Ascending aorta (tissue), 2 donors: ENCODE measurements around the gene C6orf89. TPM values are rescaled to one million over a fixed set of nuclear protein-coding genes. Genes with fewer than 3 reads are reported as not detected.

Source experiments
- DNase-seq, 2 donors: peaks; one replicate each; pipeline ENCODE4 v3.0.0-alpha.2; 2019; ENCODE audit warnings: low spot score in 2 of 2
- H3K27ac ChIP-seq, 2 donors: fragments of 200-600 bp; sonication (generic); one replicate each; pipeline ENCODE4 v1.5.1; 2016 to 2017; ENCODE audit warnings: mild to moderate bottlenecking in 1 of 2
- H3K27me3 ChIP-seq: fragments of 200-600 bp; sonication (generic); one replicate; pipeline ENCODE4 v1.5.1; 2017
- H3K36me3 ChIP-seq, 2 donors: fragments of 200-600 bp; sonication (generic); one replicate each; pipeline ENCODE4 v1.5.1; 2016
- H3K4me1 ChIP-seq, 2 donors: fragments of 200-600 bp; sonication (generic); one replicate each; pipeline ENCODE4 v1.5.1; 2016 to 2017; ENCODE audit warnings: mild to moderate bottlenecking in 1 of 2
- H3K4me3 ChIP-seq, 2 donors: fragments of 200-600 bp; sonication (generic); one replicate each; pipeline ENCODE4 v1.5.1; 2016 to 2017; ENCODE audit warnings: mild to moderate bottlenecking in 1 of 2
- H3K9me3 ChIP-seq, 2 donors: fragments of 200-600 bp; sonication (generic); one replicate each; pipeline ENCODE4 v1.5.1; 2016
- intact Hi-C: fragments of 100-400 bp; cut with DNase I; formaldehyde crosslinking; loops from one replicate; pipeline ENCODE4 v1.15.1; 2023
- total RNA-seq: library from RNA; depleted of rRNA; stranded (reverse); fragments of >200 nt; gene quantifications from one replicate; pipeline ENCODE4 v1.1.0, GENCODE V29; 2016
- TF ChIP-seq, protein P1 (sequence below), 3 experiments: fragments of 200-600 bp in 2 of 3; fragments of 450-650 bp in 1 of 3; sonication (generic) in 2 of 3; IDR thresholded peaks; one replicate each; pipeline ENCODE4 v1.5.1; 2016 to 2019; ENCODE audit warnings: antibody characterized with exemption in 3 of 3, mild to moderate bottlenecking in 1 of 3, moderate library complexity in 1 of 3

The C6orf89 gene
- total RNA-seq, 1 donor from 2014 or later, result 21.6 TPM

DNA sequence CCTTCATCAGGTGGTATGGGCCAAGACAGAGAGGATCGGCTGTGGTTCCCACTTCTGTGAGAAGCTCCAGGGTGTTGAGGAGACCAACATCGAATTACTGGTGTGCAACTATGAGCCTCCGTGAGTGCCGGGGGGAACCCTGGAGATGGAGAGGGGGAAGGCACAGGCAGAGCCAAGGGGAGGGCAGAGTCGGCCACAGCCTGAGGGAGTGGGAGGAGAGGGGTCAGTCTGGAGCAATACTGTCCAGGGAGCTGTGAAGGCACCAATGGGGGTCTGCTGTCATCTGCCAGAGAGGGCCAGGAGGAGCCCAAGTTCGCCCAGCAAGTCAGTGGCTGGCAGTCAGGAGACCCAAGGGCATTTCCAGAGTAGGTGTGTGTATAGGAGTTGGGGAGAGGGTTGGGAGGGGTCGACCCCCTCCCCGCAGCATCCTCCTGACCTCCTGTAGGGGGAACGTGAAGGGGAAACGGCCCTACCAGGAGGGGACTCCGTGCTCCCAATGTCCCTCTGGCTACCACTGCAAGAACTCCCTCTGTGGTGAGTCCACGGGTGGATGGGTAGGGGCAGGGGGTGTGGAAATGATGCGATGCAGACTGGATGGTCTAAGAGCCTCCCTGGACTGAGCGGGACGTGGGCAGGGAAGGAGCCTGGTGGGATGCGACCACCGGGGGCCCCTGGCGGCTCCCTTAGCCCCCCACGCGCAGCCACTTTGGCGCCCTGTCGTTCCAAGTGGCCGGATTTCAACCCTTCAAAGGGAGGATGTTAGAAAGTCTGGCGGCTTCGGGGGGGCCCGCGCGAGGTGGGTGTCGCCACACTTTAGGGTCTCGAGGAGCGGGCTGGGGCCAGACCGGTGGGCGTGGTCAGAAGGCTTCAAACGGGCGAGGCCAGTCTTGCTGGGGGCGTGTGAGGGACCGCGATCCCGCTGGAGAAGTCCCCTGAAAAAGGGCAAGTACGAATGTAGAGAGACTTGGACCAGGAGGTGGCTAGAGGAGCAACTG is 76.0 kb downstream of the C6orf89 start:
- intact Hi-C loops, result no loop called here
- H3K27ac ChIP-seq, result no peak overlapping the region
- DNase-seq, result no peak

DNA sequence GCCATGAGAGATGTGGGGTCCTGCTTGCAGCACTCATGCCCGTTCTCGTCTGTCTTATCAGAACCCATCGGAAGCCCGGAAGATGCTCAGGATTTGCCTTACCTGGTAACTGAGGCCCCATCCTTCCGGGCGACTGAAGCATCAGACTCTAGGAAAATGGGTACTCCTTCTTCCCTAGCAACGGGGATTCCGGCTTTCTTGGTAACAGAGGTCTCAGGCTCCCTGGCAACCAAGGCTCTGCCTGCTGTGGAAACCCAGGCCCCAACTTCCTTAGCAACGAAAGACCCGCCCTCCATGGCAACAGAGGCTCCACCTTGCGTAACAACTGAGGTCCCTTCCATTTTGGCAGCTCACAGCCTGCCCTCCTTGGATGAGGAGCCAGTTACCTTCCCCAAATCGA is 77.1 kb downstream of the C6orf89 start:
- H3K9me3 ChIP-seq, result no peaks in the 10 kb centered on the region
- H3K4me3 ChIP-seq, result no peak overlapping the region
- no peaks in the 10 kb centered on the region for H3K27me3 ChIP-seq
- H3K36me3 ChIP-seq, result peaks cover 10 to 14% of the 10 kb centered on the region in 2 donors
- intact Hi-C loops, result no loop called here
- TF ChIP-seq, protein P1, sequence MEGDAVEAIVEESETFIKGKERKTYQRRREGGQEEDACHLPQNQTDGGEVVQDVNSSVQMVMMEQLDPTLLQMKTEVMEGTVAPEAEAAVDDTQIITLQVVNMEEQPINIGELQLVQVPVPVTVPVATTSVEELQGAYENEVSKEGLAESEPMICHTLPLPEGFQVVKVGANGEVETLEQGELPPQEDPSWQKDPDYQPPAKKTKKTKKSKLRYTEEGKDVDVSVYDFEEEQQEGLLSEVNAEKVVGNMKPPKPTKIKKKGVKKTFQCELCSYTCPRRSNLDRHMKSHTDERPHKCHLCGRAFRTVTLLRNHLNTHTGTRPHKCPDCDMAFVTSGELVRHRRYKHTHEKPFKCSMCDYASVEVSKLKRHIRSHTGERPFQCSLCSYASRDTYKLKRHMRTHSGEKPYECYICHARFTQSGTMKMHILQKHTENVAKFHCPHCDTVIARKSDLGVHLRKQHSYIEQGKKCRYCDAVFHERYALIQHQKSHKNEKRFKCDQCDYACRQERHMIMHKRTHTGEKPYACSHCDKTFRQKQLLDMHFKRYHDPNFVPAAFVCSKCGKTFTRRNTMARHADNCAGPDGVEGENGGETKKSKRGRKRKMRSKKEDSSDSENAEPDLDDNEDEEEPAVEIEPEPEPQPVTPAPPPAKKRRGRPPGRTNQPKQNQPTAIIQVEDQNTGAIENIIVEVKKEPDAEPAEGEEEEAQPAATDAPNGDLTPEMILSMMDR (IDR thresholded peaks at IDR 0.05), result no peak
- H3K27ac ChIP-seq, result no peak overlapping the region
- peak; percentile 52 to 83 for DNase-seq
- H3K4me1 ChIP-seq, result peaks cover 0 to 7% of the 10 kb centered on the region in 2 donors

More for the DNA sequence above, 76.0 kb downstream of the C6orf89 start:
- H3K9me3 ChIP-seq, result no peaks in the 10 kb centered on the region
- H3K36me3 ChIP-seq, result peaks cover 0 to 3% of the 10 kb centered on the region in 2 donors
- H3K27me3 ChIP-seq, result no peaks in the 10 kb centered on the region
- no peak overlapping the region for H3K4me3 ChIP-seq
- TF ChIP-seq, protein P1 (IDR thresholded peaks at IDR 0.05), result no peak
- H3K4me1 ChIP-seq, result peaks cover 0 to 7% of the 10 kb centered on the region in 2 donors

DNA sequence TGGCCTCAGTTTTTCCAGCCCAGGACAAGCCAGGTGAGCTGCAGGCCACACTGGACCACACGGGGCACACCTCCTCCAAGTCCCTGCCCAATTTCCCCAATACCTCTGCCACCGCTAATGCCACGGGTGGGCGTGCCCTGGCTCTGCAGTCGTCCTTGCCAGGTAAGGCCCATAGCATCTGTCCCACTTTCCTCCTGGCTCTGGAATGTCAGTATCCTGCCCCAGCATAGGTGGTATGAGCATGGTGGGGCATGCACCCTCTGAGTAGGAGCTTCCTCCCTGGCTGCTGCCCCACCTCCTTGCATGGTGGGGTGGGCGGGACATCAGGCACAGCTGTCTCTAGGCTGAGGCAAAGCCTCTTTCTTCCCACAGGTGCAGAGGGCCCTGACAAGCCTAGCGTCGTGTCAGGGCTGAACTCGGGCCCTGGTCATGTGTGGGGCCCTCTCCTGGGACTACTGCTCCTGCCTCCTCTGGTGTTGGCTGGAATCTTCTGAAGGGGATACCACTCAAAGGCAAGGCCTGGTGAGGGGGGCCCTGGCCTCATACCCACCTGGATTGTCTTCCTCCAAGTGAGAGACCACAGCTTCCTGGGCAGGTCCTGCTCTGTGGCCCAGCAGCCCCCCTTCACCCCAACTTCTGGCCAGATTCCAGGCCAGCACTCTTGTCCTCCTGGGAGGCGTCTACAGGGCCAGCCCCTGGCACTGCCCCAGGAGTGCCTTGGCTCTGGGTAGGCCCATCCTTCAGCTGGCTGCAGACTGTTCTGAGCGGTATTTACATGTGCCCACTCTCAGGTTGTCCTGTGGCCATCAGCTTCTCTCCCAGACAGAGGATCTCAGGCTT is 77.9 kb downstream of the C6orf89 start:
- Histone ChIP-seq H3K9me3 (no peaks in the 10 kb centered on the region), H3K36me3 (peaks cover 17 to 22% of the 10 kb centered on the region in 2 donors), H3K27me3 (no peaks in the 10 kb centered on the region), H3K4me1 (peaks cover 0 to 7% of the 10 kb centered on the region in 2 donors), H3K4me3 (no peak overlapping the region), H3K27ac (no peak overlapping the region)
- TF ChIP-seq, protein P1 (IDR thresholded peaks at IDR 0.05), result no peak
- intact Hi-C loops, result no loop called here
- no peak for DNase-seq

DNA sequence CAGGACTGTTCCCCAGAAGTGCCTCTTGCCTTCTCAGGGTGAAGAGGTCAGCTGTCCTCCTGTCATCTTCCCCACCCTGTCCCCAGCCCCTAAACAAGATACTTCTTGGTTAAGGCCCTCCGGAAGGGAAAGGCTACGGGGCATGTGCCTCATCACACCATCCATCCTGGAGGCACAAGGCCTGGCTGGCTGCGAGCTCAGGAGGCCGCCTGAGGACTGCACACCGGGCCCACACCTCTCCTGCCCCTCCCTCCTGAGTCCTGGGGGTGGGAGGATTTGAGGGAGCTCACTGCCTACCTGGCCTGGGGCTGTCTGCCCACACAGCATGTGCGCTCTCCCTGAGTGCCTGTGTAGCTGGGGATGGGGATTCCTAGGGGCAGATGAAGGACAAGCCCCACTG is 78.6 kb downstream of the C6orf89 start:
- Histone ChIP-seq H3K4me3 (no peak overlapping the region), H3K27ac (no peak overlapping the region), H3K36me3 (peaks cover 24 to 29% of the 10 kb centered on the region in 2 donors), H3K4me1 (peaks cover 0 to 7% of the 10 kb centered on the region in 2 donors), H3K27me3 (no peaks in the 10 kb centered on the region), H3K9me3 (no peaks in the 10 kb centered on the region)
- DNase-seq, result no peak
- intact Hi-C loops, result no loop called here
- TF ChIP-seq, protein P1 (IDR thresholded peaks at IDR 0.05), result no peak

DNA sequence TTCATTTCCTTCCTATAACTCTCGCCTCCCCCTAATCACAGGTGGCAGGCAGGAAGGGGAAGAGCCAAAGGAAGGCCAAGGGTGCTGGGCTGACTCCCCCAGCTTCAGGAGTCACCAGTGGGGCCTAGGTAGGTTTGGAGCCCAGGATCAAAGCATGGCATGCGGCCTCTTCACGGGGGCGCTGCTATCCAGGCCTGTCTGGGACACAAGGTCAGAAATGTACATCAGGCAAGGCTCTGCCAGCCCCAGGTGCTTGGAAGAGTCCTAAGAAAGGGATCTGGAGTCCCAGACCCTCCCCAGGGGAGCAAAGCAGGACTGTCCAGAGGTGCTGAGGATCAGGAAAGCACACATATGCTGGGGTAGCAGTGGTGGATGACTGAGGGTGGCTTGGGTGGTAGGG is 79.2 kb downstream of the C6orf89 start:
- peaks cover 0 to 7% of the 10 kb centered on the region in 2 donors for H3K4me1 ChIP-seq
- intact Hi-C loops, result loop anchor here (5.0 kb wide), 1 partner anchor 33 kb away; no protein-coding TSS in a partner anchor
- no peaks in the 10 kb centered on the region for H3K27me3 ChIP-seq
- H3K36me3 ChIP-seq, result peaks cover 29 to 35% of the 10 kb centered on the region in 2 donors
- TF ChIP-seq, protein P1 (IDR thresholded peaks at IDR 0.05), result no peak
- no peak for DNase-seq
- H3K9me3 ChIP-seq, result no peaks in the 10 kb centered on the region
- H3K4me3 ChIP-seq, result no peak overlapping the region
- H3K27ac ChIP-seq, result no peak overlapping the region
